PC-9 (cell line): ENCODE data around the gene FGFR2.

Source experiments
- CTCF ChIP-seq: fragments of 200-600 bp; sonication (generic); conservative IDR thresholded peaks from 2 replicates; pipeline ENCODE4 v1.6.1; 2017; ENCODE audit warnings: mixed run types, antibody characterized with exemption, mild to moderate bottlenecking, moderate library complexity
- EZH2 ChIP-seq: fragments of 200-600 bp; sonication (generic); IDR thresholded peaks from 2 replicates; pipeline ENCODE4 v1.8.0; 2017; ENCODE audit warnings: antibody characterized with exemption, low read depth

GRCh38 chr10:121640266-121640665 is 42.0 kb upstream of the FGFR2 start:
- TF ChIP-seq EZH2 (no peak), CTCF (no peak)
